Measurements from ENCODE around the gene FBXW4.

FBXW4 gene

GRCh38 chr10:101612086-101612485 lies 82.9 kb downstream of the FBXW4 start:
- no peak for TF ChIP-seq CTCF (IDR thresholded peaks at IDR 0.05; ENCODE audit: low read depth, low read length, missing control alignments)
- no peaks in the 10 kb centered on the region for H3K27me3 ChIP-seq (replicated peaks)
- no peak for DNase-seq
- H3K4me3 ChIP-seq (ENCODE audit: low read depth, low read length), result no peak overlapping the region
- no peak overlapping the region for H3K27ac ChIP-seq
- peaks cover 13% of the 10 kb centered on the region for H3K36me3 ChIP-seq (replicated peaks)
- in situ Hi-C loops (cut with HindIII; ENCODE audit: low pct_ligation_motif_present, low sequenced_read_pairs), result no loop called here

- in situ Hi-C loops (cut with HindIII; ENCODE audit: low pct_ligation_motif_present, low sequenced_read_pairs), result no loop called here
- Histone ChIP-seq H3K36me3 (replicated peaks) (peaks cover 13% of the 10 kb centered on the region), H3K27me3 (replicated peaks) (no peaks in the 10 kb centered on the region), H3K27ac (no peak overlapping the region), H3K4me3 (ENCODE audit: low read depth, low read length) (no peak overlapping the region)
- no peak for DNase-seq
- TF ChIP-seq CTCF (IDR thresholded peaks at IDR 0.05; ENCODE audit: low read depth, low read length, missing control alignments), result no peak
Observed at GRCh38 chr10:101611096-101611905, 83.7 kb downstream of the FBXW4 start.

- in situ Hi-C loops (cut with HindIII; ENCODE audit: low pct_ligation_motif_present, low sequenced_read_pairs), result no loop called here
- Histone ChIP-seq H3K27ac (no peak overlapping the region), H3K4me3 (ENCODE audit: low read depth, low read length) (no peak overlapping the region), H3K36me3 (replicated peaks) (peaks cover 13% of the 10 kb centered on the region), H3K27me3 (replicated peaks) (no peaks in the 10 kb centered on the region)
- no peak for TF ChIP-seq CTCF (IDR thresholded peaks at IDR 0.05; ENCODE audit: low read depth, low read length, missing control alignments)
- peak; percentile 30 for DNase-seq
Observed at GRCh38 chr10:101609481-101609880, 85.5 kb downstream of the FBXW4 start.

- in situ Hi-C loops (cut with HindIII; ENCODE audit: low pct_ligation_motif_present, low sequenced_read_pairs), result no loop called here
- H3K36me3 ChIP-seq (replicated peaks), result peaks cover 13% of the 10 kb centered on the region
Observed at GRCh38 chr10:101607124-101607523, 87.8 kb downstream of the FBXW4 start.

GRCh38 chr10:101602761-101603398 lies 92.1 kb downstream of the FBXW4 start:
- peak; percentile 60 for DNase-seq
- no peaks in the 10 kb centered on the region for H3K27me3 ChIP-seq (replicated peaks)
- H3K4me3 ChIP-seq (ENCODE audit: low read depth, low read length), result no peak overlapping the region
- in situ Hi-C loops (cut with HindIII; ENCODE audit: low pct_ligation_motif_present, low sequenced_read_pairs), result no loop called here
- no peaks in the 10 kb centered on the region for H3K36me3 ChIP-seq (replicated peaks)
- no peak overlapping the region for H3K27ac ChIP-seq
- peak; percentile 98 for TF ChIP-seq CTCF (IDR thresholded peaks at IDR 0.05; ENCODE audit: low read depth, low read length, missing control alignments)

More at GRCh38 chr10:101607124-101607523, 87.8 kb downstream of the FBXW4 start:
- no peaks in the 10 kb centered on the region for H3K27me3 ChIP-seq (replicated peaks)
- no peak for DNase-seq
- H3K4me3 ChIP-seq (ENCODE audit: low read depth, low read length), result no peak overlapping the region
- TF ChIP-seq CTCF (IDR thresholded peaks at IDR 0.05; ENCODE audit: low read depth, low read length, missing control alignments), result no peak
- no peak overlapping the region for H3K27ac ChIP-seq

Data from brain microvascular endothelial cell (primary cell).